ENCODE results near the gene FAM162B. TPM values are rescaled to one million over a fixed set of nuclear protein-coding genes. Genes with fewer than 3 reads are reported as not detected.
A peak's percentile ranks its signal among the peaks of the same experiment; 100 is the strongest.

The FAM162B gene
- total and polyA plus RNA-seq, 2 donors (not counting 3 experiments of a cell fraction or from before 2014, with no cell fraction given): 0.36 TPM; not detected in 1

DNA sequence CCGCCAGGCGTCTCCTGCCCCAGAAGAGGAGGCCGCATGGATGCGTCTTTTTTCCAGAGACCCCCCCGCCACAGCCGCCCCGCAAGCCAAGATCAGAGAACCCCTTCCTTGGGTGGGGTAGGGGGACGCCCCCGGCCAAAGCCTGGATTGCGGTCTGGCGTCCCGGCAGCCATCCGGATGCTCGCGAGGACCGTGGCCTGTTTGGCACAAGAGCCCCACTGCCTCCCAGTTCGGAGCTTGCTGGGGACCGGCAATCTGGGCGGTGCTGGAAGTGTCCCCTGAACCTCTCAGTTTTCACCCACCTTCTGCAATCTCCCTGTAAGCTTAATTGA lies 924 bp downstream of the FAM162B start:
- H3K9ac ChIP-seq (replicated peaks; ENCODE audit: extremely low read depth, insufficient read depth, low read length): no peak overlapping the region
- H3K36me3 ChIP-seq (ENCODE audit: control insufficient read depth in 2 of 2, extremely low read depth in 1 of 2, insufficient read depth in 2 of 2, low read length in 2 of 2): no peaks in the 10 kb centered on the region
- no peaks in the 10 kb centered on the region for H3K9me1 ChIP-seq (replicated peaks; ENCODE audit: control insufficient read depth, extremely low read depth, insufficient read depth, low read length)
- ChIA-PET CTCF (no interaction called here), POLR2A (no interaction called here)
- peak overlapping the region; percentile 93 for H3K4me2 ChIP-seq (ENCODE audit: insufficient read depth, low read length)
- peaks cover 10 to 15% of the 10 kb centered on the region in 2 experiments for H3K27me3 ChIP-seq (ENCODE audit: control insufficient read depth in 2 of 2, insufficient read depth in 2 of 2, low read length in 2 of 2)
- no peak overlapping the region for H3K27ac ChIP-seq (ENCODE audit: insufficient read depth, low read depth, low read length)
- DNase-seq (ENCODE audit: low read depth, low spot score): no peak
- H3K4me1 ChIP-seq (ENCODE audit: control insufficient read depth, extremely low read depth, insufficient read depth, low read length): peaks cover 7% of the 10 kb centered on the region
- no peaks in the 10 kb centered on the region for H4K20me1 ChIP-seq (replicated peaks; ENCODE audit: control insufficient read depth, extremely low read depth, insufficient read depth, low read length)
- no TSS peak for BruUV-seq (replicated peaks)
- H3K9me3 ChIP-seq (replicated peaks; ENCODE audit: control insufficient read depth, insufficient read depth, low read length): no peaks in the 10 kb centered on the region
- peak overlapping the region in 2 of 3 experiments; percentile 43 to 60 for H3K4me3 ChIP-seq (replicated peaks in 1 of 3; ENCODE audit: insufficient read depth in 1 of 3, low read depth in 1 of 3, low read length in 3 of 3)
- intact Hi-C loops (cut with micrococcal nuclease): no loop called here
- no peak for TF ChIP-seq POLR2AphosphoS5 (IDR thresholded peaks at IDR 0.05; ENCODE audit: insufficient read depth, low read depth, low read length)
- no peak for TF ChIP-seq MYC (IDR thresholded peaks at IDR 0.05; ENCODE audit: low read depth, low read length)
- TF ChIP-seq FOS (IDR thresholded peaks at IDR 0.05; ENCODE audit: borderline replicate concordance, insufficient read depth, low read length): no peak
- TF ChIP-seq EZH2 (IDR thresholded peaks at IDR 0.05; ENCODE audit: borderline replicate concordance, low read depth, low read length, severe bottlenecking): no peak
- TF ChIP-seq POLR2A (IDR thresholded peaks at IDR 0.05; ENCODE audit: low read depth, low read length): no peak
- TF ChIP-seq GATA2 (IDR thresholded peaks at IDR 0.05; ENCODE audit: insufficient read depth, insufficient read length, low read depth, low read length): no peak
- TF ChIP-seq JUN (IDR thresholded peaks at IDR 0.05; ENCODE audit: borderline replicate concordance, insufficient read depth, insufficient read length, low read depth): no peak
- TF ChIP-seq, protein P1, sequence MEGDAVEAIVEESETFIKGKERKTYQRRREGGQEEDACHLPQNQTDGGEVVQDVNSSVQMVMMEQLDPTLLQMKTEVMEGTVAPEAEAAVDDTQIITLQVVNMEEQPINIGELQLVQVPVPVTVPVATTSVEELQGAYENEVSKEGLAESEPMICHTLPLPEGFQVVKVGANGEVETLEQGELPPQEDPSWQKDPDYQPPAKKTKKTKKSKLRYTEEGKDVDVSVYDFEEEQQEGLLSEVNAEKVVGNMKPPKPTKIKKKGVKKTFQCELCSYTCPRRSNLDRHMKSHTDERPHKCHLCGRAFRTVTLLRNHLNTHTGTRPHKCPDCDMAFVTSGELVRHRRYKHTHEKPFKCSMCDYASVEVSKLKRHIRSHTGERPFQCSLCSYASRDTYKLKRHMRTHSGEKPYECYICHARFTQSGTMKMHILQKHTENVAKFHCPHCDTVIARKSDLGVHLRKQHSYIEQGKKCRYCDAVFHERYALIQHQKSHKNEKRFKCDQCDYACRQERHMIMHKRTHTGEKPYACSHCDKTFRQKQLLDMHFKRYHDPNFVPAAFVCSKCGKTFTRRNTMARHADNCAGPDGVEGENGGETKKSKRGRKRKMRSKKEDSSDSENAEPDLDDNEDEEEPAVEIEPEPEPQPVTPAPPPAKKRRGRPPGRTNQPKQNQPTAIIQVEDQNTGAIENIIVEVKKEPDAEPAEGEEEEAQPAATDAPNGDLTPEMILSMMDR (IDR thresholded peaks at IDR 0.05; ENCODE audit: extremely low read depth in 1 of 2, insufficient read depth in 1 of 2, low read depth in 1 of 2, low read length in 2 of 2): no peak
- TF ChIP-seq, protein P2, sequence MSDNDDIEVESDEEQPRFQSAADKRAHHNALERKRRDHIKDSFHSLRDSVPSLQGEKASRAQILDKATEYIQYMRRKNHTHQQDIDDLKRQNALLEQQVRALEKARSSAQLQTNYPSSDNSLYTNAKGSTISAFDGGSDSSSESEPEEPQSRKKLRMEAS (IDR thresholded peaks at IDR 0.05; ENCODE audit: insufficient read depth, insufficient read length): no peak
- no peaks in the 10 kb centered on the region for H3K79me2 ChIP-seq (ENCODE audit: control insufficient read depth, insufficient read depth, low read length)
- dilution Hi-C loops (cut with MboI; ENCODE audit: extremely low pct_ligation_motif_present, low sequenced_read_pairs): no loop called here
- FAIRE-seq: no peak
- H2AFZ ChIP-seq (ENCODE audit: low read depth, low read length): peak overlapping the region; percentile 97

Data from endothelial cell of umbilical vein (primary cell).